Measurements from ENCODE around the gene FAM111B. TPM values are rescaled to one million over a fixed set of nuclear protein-coding genes. Genes with fewer than 3 reads are reported as not detected.

Gene FAM111B
- total RNA-seq, 2 donors from 2014 or later: 2.1 TPM; not detected in 1

DNA sequence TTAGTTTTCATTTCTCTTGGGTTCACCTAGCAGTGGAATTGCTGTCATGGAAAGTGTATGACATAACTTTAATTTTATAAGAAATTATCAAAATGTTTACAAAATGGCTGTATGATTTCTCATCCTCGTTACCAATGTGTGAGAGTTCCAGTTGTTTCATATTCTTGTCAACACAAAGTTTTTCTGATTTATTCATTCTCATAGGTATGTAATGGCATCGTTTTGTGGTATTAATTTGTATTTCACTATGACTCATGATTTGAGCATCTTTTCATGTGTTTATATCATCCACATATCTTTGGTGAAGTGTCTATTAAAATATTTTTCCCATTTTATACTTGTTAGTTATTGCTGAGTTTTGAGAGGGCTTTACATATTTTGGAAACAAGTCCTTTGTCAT lies 5.5 kb downstream of the FAM111B start:
- Histone ChIP-seq H3K9me3 (peaks cover under 1% of the 10 kb centered on the region), H3K4me1 (ENCODE audit: control insufficient read depth in 1 of 2, low read depth in 2 of 2) (peaks cover 0 to under 1% of the 10 kb centered on the region in 2 donors), H3K27me3 (replicated peaks; ENCODE audit: insufficient read depth) (no peaks in the 10 kb centered on the region), H3K36me3 (no peaks in the 10 kb centered on the region), H3K27ac (no peak overlapping the region), H3K4me3 (no peak overlapping the region)
- TF ChIP-seq, protein P1, sequence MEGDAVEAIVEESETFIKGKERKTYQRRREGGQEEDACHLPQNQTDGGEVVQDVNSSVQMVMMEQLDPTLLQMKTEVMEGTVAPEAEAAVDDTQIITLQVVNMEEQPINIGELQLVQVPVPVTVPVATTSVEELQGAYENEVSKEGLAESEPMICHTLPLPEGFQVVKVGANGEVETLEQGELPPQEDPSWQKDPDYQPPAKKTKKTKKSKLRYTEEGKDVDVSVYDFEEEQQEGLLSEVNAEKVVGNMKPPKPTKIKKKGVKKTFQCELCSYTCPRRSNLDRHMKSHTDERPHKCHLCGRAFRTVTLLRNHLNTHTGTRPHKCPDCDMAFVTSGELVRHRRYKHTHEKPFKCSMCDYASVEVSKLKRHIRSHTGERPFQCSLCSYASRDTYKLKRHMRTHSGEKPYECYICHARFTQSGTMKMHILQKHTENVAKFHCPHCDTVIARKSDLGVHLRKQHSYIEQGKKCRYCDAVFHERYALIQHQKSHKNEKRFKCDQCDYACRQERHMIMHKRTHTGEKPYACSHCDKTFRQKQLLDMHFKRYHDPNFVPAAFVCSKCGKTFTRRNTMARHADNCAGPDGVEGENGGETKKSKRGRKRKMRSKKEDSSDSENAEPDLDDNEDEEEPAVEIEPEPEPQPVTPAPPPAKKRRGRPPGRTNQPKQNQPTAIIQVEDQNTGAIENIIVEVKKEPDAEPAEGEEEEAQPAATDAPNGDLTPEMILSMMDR (IDR thresholded peaks at IDR 0.05): no peak
- ATAC-seq (ENCODE audit: insufficient number of reproducible peaks, low FRiP score, low read depth) (no peak), DNase-seq (ENCODE audit: low spot score) (no peak)

DNA sequence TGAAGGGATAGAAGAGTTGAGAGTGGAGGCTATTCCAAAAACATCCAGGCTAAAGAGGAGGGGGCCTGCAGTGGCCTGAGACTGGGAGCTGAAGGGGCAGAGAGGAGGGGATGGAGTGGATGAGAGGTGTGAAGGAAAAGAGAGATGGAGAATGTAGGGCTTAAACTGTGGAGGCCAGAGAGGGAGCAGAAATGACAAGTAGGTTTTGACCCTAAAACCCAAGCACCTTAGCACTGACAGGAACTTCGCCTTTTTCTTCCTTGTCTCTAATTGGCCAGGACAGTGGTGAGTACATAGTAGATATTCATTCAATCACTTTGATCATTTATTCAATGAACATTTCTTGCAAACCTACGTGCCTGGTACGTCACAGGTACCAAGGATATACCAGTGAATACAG lies 7.3 kb downstream of the FAM111B start:
- DNase-seq (ENCODE audit: low spot score) (no peak), ATAC-seq (ENCODE audit: insufficient number of reproducible peaks, low FRiP score, low read depth) (no peak)
- H3K36me3 ChIP-seq: no peaks in the 10 kb centered on the region
- H3K27me3 ChIP-seq (replicated peaks; ENCODE audit: insufficient read depth): no peaks in the 10 kb centered on the region
- no peak overlapping the region for H3K4me3 ChIP-seq
- no peak overlapping the region for H3K27ac ChIP-seq
- H3K4me1 ChIP-seq (ENCODE audit: control insufficient read depth in 1 of 2, low read depth in 2 of 2): no peaks in the 10 kb centered on the region
- peaks cover 18% of the 10 kb centered on the region for H3K9me3 ChIP-seq
- TF ChIP-seq, protein P1 (IDR thresholded peaks at IDR 0.05): no peak

DNA sequence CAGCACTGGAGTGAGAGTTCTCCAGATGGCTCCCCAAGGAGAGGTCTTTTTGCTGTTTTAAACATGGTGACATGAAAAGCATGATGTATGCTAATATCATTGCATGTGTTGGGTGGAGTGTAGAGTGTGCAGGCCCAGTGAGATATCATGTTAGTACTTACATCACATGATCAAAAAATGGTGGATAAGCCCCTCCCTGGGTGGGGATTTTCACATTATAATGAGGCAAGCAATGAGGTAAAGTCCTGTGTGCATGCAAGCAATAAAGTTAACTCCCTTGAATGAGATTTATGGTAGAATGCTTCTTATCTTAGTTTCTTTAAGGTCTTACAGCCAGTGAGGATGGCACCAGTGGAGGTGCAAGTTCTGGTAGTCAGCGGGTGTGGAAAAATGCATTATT lies 8.5 kb downstream of the FAM111B start:
- no peak overlapping the region for H3K4me3 ChIP-seq
- H3K27ac ChIP-seq: no peak overlapping the region
- H3K36me3 ChIP-seq: no peaks in the 10 kb centered on the region
- TF ChIP-seq, protein P1 (IDR thresholded peaks at IDR 0.05): no peak
- no peak for ATAC-seq (ENCODE audit: insufficient number of reproducible peaks, low FRiP score, low read depth)
- peaks cover 20% of the 10 kb centered on the region for H3K9me3 ChIP-seq
- no peak for DNase-seq (ENCODE audit: low spot score)
- H3K4me1 ChIP-seq (ENCODE audit: control insufficient read depth in 1 of 2, low read depth in 2 of 2): no peaks in the 10 kb centered on the region
- no peaks in the 10 kb centered on the region for H3K27me3 ChIP-seq (replicated peaks; ENCODE audit: insufficient read depth)

- H3K36me3 ChIP-seq: no peaks in the 10 kb centered on the region
- H3K4me1 ChIP-seq (ENCODE audit: control insufficient read depth in 1 of 2, low read depth in 2 of 2): no peaks in the 10 kb centered on the region
- no peak for DNase-seq (ENCODE audit: low spot score)
- no peaks in the 10 kb centered on the region for H3K27me3 ChIP-seq (replicated peaks; ENCODE audit: insufficient read depth)
- no peak for ATAC-seq (ENCODE audit: insufficient number of reproducible peaks, low FRiP score, low read depth)
- H3K27ac ChIP-seq: no peak overlapping the region
- H3K9me3 ChIP-seq: peaks cover 20% of the 10 kb centered on the region
- no peak overlapping the region for H3K4me3 ChIP-seq
- TF ChIP-seq, protein P1 (IDR thresholded peaks at IDR 0.05): no peak
Observed at GRCh38 chr11:59117774-59118173, 10.7 kb downstream of the FAM111B start.

GRCh38 chr11:59119826-59120225 lies 12.8 kb downstream of the FAM111B start:
- peaks cover 20% of the 10 kb centered on the region for H3K9me3 ChIP-seq
- no peak for ATAC-seq (ENCODE audit: insufficient number of reproducible peaks, low FRiP score, low read depth)
- no peak for DNase-seq (ENCODE audit: low spot score)
- no peak overlapping the region for H3K27ac ChIP-seq
- H3K4me1 ChIP-seq (ENCODE audit: control insufficient read depth in 1 of 2, low read depth in 2 of 2): no peaks in the 10 kb centered on the region
- H3K4me3 ChIP-seq: no peak overlapping the region
- no peaks in the 10 kb centered on the region for H3K27me3 ChIP-seq (replicated peaks; ENCODE audit: insufficient read depth)
- TF ChIP-seq, protein P1 (IDR thresholded peaks at IDR 0.05): no peak
- H3K36me3 ChIP-seq: no peaks in the 10 kb centered on the region

All from thoracic aorta (tissue), 2 donors.